HG02870 (cell line): ENCODE measurements around the gene CPVL.

ENCODE experiments used
- ATAC-seq: cut with Tn5 transposase; IDR thresholded peaks from one replicate; pipeline ENCODE4 v1.9.1; 2021; ENCODE audit warnings: mild to moderate bottlenecking, moderate library complexity; ENCODE audit not compliant: unreplicated experiment

Gene CPVL

DNA sequence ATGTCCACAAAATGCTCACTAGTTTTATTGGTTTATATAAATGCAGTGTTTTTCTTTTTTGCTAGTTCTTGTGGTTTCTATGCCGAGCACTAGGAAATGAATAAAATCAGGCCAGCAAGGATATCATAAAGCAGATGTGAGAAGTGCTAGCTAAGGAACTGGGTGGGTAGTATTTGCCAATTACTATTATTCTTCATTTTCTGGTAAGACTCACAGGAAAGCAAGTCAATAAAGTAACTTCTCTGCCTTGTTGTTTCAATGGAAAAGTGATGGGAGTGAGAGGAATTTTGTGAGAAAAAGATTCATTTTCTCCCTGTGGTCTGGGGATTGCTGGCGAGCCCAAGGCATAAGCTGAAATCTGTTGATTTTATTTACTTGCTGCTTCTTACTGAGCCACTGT lies 137.7 kb downstream of the CPVL start:
- no peak for ATAC-seq

DNA sequence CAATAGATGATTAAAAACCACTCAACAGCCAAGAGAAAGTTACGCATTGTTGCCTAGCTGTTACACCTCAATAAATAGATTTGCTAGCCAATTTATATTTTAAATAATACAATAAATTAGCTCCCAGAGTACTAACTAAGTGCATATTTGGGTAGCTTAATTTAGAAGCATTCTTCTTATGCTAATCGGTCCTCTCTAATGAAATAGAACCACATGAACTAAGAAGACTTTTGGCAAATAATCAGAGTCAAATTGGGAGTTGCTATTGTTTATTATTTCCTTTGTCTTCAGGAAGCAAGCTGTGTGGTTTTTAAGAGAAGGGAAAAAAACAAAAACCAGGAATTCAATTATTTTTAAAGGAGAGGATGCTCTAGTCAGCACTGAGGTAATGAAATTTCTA lies 139.2 kb downstream of the CPVL start:
- no peak for ATAC-seq

DNA sequence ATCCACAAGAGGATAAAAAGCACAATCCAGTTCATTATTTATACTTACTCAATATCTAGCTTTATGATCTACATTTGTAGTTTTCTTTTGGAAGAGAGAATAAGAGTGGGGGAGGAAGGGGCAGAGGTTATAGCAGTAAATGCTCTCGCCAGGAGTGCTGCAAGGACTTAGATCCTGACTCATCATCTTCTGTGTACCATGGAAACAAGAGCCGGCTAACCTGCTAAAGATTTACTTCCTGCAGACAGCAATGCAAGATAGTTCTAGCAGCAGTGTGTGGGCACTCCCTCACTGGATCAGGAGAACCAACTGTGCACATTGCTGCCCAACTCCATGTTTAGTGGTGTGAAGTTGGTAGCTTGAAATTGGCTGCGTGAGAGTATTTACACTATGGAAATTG lies 140.5 kb downstream of the CPVL start:
- no peak for ATAC-seq

DNA sequence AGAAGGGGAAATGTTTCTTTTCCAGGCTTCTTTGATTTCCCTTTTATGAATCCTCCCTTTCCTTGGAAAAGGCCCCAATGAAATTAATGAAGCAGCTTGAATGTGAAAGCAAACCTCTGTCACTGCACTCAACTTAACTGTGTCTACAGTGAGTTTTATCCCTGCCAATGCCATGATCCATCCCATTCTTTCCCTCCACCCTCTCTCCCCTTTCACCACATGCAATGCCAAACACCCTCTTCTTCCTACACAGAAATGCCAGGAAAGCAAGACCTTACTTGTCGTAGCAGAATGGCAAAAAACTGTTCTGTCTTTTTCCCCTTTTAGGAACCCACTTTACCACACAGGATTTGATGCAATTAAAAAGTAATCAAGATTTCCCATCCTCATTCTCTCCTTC lies 140.9 kb downstream of the CPVL start:
- no peak for ATAC-seq

- no peak for ATAC-seq
Measured at GRCh38 chr7:29003703-29004102, 142.6 kb downstream of the CPVL start.

DNA sequence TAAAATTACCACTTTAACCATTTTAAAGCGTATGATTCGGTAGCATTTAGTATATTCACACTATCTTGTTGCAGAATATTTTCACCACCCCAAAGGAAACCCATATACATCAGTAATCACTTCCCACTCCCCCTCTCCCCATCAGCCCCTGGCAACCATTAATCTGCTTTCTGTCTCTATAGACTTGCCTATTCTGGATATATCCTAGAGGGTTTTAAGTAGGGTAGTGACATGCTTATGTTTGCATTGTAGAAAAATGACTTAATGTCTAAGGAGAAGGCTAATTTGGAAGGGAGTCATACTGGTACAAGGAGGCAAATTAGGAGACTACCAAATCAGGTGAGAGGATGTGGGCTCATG lies 145.6 kb downstream of the CPVL start:
- ATAC-seq, result no peak

DNA sequence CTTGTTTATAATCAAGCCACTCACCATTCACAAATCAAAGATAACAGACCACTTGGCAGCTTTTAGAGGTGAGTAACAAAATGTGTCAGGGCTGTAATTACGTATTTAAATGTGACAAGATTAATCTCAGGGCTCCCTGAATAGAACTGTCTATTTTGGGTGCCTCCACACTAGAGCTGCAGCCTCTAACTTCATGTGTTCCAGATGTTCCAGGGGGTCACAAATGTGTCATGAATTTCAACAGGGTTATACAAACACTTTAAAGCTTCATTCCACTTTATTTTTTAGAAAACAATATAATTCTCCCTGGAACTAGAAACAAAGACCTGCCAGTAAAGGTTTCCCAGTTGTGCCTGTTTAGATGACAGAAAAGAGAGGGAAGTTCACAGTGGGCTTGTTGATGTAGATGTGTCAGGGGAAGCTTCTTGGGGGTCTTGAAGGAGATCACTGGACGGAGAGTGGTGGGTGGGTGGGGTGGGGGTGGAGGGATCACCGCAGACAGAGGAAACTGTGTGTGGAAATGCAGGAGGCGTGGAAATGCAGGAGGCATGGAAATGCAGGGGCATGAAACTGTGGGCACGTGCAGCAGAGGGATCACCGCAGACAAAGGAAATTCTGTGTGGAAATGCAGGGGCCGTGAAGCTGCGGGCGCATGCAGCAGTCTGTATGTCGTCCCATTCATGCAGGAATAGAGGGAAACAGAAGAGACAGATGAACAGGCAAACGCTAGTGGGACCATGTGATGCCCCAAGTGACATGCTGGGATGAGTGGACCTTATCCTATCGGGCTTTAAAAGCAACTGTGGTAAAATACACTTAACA lies 146.2 kb downstream of the CPVL start:
- no peak for ATAC-seq

DNA sequence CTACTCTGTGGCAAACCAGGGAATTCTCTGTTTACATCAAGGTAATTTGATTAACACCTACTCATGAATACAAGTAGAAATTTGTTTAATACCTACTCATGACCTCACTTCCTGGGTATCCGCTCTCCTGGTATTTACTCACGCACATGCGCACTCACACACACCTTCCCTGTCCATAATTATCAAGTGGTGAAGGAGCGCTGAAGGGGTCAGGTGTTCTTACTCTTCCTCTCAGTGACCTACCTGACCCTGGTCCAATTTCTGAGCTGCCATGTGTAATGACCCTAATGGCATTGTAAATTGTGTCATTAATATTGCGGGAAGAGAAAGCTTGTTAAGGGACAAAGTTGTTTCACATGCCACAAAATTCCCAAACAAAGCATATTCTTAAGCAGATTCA lies 146.9 kb downstream of the CPVL start:
- ATAC-seq, result no peak

DNA sequence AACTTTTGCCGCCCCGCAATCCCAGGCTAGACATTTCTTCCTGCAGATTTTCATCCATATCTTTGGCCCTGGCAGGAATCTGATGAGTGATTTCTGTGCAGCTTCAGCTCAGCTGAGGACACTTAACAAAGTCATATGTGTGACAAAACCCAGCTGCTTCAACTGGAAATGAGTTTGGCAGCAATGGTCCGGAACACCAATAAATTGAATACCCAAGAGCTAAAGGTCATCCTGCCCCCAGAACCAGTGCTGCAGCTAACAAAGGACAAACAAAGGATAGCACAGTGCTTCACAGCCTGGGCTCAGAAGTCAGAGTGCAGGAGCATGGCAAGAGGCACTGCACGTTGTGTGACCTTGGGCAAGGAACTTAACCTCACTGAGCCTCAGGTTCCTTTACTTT lies 148.2 kb downstream of the CPVL start:
- ATAC-seq, result no peak

GRCh38 chr7:28996836-28997235 lies 149.5 kb downstream of the CPVL start:
- no peak for ATAC-seq

- no peak for ATAC-seq
Measured at GRCh38 chr7:28993371-28993770, 153.0 kb downstream of the CPVL start.

DNA sequence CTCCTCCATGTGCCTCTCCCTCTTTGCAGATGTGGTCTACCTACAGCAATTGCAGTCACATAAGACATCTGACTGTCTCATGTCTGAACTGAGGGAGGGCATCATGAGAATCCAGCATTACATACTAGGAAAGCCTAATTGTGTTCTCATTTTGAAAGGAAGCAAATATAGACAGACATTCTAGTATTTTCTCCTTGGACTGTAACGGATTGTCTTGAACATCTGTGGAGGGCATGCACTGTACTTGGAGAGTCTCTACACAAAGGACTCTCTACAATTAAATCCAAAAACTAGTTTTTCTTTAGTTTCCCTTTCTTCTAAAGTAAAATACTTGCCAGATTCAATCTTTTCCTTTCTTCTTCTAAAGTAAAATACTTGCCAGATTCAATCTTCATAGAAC lies 153.5 kb downstream of the CPVL start:
- no peak for ATAC-seq

GRCh38 chr7:28990200-28990960 lies 156.0 kb downstream of the CPVL start:
- no peak for ATAC-seq

GRCh38 chr7:28989211-28989980 lies 156.9 kb downstream of the CPVL start:
- no peak for ATAC-seq

- ATAC-seq, result no peak
Measured at GRCh38 chr7:28988810-28989209, 157.5 kb downstream of the CPVL start.

DNA sequence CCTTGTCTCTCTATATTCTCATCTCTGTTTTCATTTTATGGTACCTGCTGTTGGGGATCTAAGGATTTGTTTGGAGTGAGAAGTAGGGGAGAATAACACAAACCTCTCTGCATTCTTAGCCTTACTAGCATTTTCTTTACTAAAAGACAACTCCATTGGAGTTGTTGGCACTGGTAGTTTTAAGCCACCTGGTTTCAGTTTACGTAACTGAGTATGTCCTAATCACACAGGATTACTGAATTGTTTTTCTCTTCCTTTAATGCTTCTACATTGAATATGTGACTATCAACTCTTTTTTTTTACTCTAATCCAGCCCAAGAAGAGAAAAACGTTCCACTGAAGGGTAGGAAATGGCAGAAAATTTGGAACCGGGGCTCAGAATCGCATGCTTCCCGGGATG lies 158.2 kb downstream of the CPVL start:
- no peak for ATAC-seq

DNA sequence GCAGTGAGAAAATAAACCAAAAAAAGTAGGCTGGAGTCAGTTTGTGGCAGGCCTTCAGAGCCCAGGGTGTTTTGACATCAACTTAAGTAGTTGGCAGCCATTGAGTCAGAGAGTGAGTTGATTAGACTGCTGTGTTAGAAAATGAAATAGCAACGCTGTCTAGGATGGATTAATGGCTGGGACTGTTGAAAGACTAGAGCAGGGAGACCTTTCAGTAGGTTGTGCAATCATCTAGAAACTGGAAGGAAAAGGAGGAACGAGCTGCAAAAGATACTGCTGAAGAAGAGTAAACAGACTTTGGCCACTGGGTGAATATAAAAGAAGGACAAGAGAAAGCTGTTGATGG lies 159.6 kb downstream of the CPVL start:
- no peak for ATAC-seq

DNA sequence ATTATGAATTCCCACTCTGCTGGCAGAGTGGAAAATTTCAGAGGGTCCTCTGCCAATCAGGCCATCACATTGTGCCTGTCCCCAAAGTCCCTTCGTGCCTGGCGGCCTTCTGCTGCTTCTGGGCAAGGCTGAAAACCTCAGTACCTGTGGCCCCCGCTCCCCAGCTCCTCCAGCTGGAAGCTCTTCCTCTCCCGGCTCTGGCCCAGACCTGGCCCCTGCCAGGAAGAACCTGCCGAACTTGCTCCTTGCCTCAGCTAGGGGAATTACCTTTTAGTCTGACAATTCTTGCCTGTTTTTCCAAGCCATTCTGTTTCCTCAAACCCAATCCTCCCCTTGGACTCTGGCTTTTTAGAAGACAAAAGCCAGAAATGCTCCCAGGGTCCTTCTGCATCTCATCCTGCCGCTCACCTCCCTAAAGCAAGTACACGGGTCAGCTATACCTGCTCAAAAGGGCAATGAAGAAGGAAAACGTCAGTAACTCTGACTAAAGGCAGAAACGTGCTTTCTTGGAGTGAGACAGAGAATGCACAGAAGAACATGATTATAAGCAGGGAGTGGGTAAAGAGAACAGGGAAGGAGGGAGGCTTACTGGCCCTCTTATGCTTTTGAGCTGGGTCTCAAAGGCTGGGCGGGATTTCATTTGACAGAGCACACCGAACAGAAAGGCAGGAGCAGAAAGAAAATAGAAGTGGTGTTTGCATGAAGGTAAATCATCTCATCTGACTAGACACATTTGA lies 160.1 kb downstream of the CPVL start:
- ATAC-seq, result no peak

DNA sequence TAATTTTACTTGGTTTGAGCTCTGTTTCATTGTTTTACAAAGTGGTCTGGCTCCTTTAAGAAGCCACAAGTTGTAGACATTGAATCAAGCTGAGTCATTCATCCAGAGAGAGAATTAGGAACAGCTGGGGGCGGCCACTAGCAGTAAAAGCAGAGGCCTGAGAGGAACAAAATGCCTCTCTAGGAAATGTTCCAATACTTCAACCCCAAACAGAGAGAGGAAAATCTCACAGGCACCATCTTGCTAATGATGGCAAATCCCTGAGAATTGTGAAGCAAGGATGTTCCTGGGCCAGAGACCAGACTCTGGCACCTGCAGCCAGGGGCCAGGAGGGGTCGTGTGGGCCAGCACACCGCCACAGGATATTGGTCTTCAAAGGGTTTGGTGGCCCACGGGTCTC lies 161.7 kb downstream of the CPVL start:
- no peak for ATAC-seq

- ATAC-seq, result no peak
Measured at GRCh38 chr7:28984217-28984616, 162.1 kb downstream of the CPVL start.
